GM18909 (cell line): ENCODE data around the gene CXCL16.
A peak's percentile ranks its signal among the peaks of the same experiment; 100 is the strongest.

Source experiments
- ATAC-seq: cut with Tn5 transposase; IDR thresholded peaks from one replicate; pipeline ENCODE4 v1.9.1; 2021; ENCODE audit warnings: mild to moderate bottlenecking; ENCODE audit not compliant: unreplicated experiment, poor library complexity

The CXCL16 gene

GRCh38 chr17:4739122-4740024 is at the start of gene CXCL16, which contains the start of gene ZMYND15:
CXCL16 (minus strand) TSS chr17:4739928; CDS start chr17:4739339, 589 bp downstream.
ZMYND15 (plus strand) TSS chr17:4739833; CDS start chr17:4740549, 716 bp downstream.
- no peak for ATAC-seq

- peak; percentile 4 for ATAC-seq
These were observed 49.3 kb upstream of the CXCL16 start, which contains the start of gene GLTPD2 for GRCh38 chr17:4788807-4789700. GLTPD2 (plus strand) TSS chr17:4788964; CDS start chr17:4789012, 48 bp downstream.

- no peak for ATAC-seq
These were observed 48.6 kb upstream of the CXCL16 start for GRCh38 chr17:4788159-4788806.

DNA sequence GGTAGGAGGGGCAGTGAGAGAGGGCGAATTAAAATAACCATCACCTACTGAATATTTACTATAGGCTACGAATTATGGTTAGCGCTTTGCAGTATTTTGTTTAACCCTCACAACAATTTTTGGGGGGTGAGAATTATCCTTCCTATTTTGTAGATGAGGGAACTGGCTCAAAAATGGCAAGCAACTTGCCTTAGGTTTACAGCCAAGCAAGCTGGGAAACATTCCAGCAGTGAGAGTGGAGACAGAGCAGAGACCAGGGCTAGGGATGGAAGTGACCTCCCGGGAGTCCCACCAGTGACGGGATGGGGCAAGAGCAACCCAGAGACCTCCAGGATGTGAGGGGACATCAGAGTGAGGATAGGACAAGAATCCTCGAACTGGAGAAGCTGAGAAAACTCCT is 46.8 kb upstream of the CXCL16 start:
- ATAC-seq = no peak

DNA sequence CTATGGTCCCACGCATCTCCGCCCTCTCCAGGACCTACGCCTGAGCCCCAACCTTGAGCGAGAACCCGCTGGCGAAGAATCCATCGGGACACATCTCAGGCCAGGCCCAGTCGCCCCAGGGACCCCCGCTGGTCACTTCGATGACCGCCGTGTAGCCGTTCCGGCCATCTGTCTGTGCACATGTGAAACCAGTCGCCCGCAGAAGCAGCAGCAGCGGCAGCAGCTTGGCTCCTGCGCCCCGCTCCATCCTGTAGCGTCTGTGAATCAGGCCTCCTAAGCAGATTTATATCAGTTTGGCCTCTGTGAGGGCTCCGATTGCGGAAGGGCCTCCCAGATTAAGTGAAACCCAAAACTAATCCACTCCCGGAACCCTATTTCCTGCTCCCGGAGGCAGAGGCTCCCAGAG is 46.4 kb upstream of the CXCL16 start, which contains the start of gene VMO1:
Gene VMO1, minus strand, starts transcription at position 259 of the 406 bp plus-strand sequence. Its CDS starts 12 bp downstream, at position 247.
- no peak for ATAC-seq

DNA sequence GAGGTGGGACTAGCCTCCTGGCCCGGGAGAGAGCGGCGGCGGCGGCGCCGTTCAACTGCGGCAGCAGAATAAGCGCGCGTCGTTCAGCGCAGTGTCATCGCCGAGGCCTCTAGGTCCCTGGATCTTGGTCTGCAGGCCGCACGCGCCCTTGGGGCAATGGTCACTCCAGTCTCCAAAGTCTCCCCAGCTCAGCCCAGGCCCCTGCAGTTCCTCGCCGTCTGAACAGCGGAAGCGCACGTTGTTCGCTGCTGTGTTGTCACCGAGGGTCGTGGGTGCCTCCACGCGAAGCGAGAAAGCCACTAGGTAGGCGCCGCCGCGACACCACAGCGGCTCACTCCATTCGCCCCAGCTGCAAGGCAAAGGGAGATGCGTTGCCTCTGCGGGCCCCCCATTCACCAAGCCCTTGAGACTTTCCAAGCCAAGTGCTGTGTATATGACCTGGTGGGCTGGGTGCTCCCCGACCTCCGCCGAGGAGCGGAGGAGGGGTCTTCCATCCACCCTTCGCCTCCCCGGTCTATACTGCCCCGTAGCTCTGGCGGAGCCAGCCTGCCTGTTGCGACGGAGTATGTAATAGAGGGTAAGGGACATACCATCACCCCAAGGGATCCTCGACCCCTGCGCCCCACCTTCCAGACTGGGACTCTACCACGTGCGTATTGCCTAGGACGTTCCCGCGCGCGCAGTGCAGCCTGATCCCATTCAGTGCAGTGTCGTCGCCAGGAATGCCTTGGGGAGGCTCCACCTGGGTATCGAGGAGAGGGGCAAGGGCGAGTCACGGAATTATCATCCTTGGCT is 45.8 kb upstream of the CXCL16 start:
- ATAC-seq = no peak

- ATAC-seq = no peak
These were observed 42.9 kb upstream of the CXCL16 start for GRCh38 chr17:4782652-4783051.

- ATAC-seq = no peak
These were observed 40.7 kb upstream of the CXCL16 start for GRCh38 chr17:4780325-4780955.

- no peak for ATAC-seq
These were observed 38.4 kb upstream of the CXCL16 start for GRCh38 chr17:4777969-4778760.

- ATAC-seq = no peak
These were observed 32.5 kb upstream of the CXCL16 start for GRCh38 chr17:4772235-4772613.

DNA sequence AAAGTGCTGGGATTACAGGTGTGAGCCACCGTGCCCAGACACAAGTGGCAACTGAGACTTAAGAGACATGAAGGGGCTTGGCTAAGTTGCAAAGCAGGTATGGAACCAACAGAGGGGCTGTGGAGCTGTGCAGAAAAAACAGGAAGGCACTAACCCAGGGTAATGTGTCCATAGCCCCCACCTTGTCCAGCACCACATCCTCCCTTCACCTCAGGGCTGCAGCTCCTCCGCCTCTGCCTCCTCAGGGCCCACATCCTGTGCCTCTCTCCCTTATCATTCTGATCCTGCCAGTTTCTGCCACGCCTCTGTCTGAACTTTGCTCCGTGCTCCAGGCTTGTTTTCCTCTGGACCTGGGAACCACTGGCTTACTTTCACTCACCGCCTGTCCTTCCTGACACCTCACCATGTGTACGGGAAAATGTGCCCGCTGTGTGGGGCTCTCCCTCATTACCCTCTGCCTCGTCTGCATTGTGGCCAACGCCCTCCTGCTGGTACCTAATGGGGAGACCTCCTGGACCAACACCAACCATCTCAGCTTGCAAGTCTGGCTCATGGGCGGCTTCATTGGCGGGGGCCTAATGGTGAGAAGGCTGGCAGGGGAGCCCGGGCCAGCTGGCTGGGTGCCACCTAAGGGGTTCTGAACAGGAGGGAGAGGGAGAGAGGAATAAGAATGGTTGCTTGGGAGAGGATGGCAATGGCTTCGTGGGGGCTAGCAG is 31.9 kb upstream of the CXCL16 start, which contains the start of gene TM4SF5:
Gene TM4SF5, plus strand, starts transcription at position 368 of the 716 bp plus-strand sequence. Its CDS starts 37 bp downstream, at position 405.
- no peak for ATAC-seq

DNA sequence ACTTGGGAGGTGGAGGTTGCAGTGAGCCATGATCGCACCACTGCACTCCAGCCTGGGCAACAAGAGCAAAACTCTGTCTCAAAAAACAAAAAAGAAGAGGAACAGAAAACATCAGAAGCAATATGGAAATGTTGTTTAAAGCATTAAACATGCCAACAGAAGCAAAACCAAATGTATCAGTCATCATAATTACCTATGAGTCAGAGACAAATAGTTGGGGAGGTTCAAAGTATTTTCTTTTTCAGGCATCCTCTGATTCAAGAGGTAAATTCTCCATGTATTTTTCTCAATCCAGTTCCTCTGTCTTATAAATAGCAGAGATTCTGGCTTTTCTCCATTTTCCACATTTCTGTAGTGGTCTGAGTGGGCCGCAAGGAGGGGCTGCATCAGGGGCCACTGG is 29.9 kb upstream of the CXCL16 start:
- ATAC-seq = no peak

DNA sequence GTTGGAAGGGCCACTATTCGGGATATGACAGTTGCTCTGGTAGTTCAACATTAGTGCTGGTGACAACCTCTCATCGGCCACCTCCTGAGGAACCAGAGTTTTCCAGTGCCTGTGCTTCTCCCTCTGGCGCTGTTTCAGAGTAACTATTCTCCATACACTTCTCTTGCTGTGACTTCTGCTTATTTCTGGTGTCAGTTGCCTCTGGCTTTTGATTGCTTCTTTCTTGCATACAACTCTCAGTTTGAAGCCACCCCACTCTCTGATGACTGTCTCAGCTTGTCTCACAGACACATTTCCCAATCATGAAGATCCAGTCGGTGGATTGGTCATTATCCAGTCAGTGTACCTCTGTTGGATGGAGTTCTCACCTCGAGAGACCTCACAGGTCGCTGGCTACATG is 28.6 kb upstream of the CXCL16 start:
- no peak for ATAC-seq

GRCh38 chr17:4766723-4767122 is 27.0 kb upstream of the CXCL16 start:
- ATAC-seq = no peak

GRCh38 chr17:4766201-4766600 is 26.5 kb upstream of the CXCL16 start:
- no peak for ATAC-seq

DNA sequence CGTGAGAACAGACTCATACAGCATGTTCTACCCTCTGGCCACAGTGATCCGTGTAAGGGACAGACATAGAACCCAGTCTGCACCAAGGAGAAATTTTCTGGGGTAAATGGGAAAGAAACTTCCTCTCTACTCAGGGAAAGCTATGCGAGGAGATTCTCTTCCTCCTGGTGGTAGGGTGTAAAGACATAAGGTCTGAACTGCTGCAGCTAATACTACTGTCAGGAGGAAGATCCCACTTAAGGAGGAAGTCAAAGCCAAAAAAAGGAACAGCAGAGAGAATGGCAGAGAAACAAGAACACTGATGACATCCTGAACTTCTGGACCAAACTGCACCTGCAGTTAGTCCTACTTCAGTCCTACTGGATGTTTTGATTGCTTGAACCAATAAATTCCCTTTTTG is 24.9 kb upstream of the CXCL16 start:
- ATAC-seq = no peak

- ATAC-seq = no peak
These were observed 20.1 kb upstream of the CXCL16 start for GRCh38 chr17:4759776-4760236.
